PC-3 (cell line): ENCODE data around the gene XRCC6. TPM values are rescaled to one million over a fixed set of nuclear protein-coding genes. Genes with fewer than 3 reads are reported as not detected.

Experiments
- ATAC-seq: fragments of 200-7000 bp; cut with Tn5 transposase; 2 replicates; pipeline ENCODE4 v1.9.1; 2020; ENCODE audit warnings: mild to moderate bottlenecking, moderate library complexity
- BruUV-seq: library from RNA; stranded (reverse); fragments of 400-500 nt; replicated peaks from 2 replicates; lab custom pipeline; 2021; lab: Mats Ljungman, UMichigan
- CTCF ChIA-PET: fragments of 300-600 bp; sonication (Branson Sonifier 250); formaldehyde crosslinking; loops from one replicate; lab custom pipeline; 2022; ENCODE audit warnings: antibody characterized with exemption; lab: Charles Lee
- POLR2A ChIA-PET: fragments of 300-600 bp; sonication (Branson Sonifier 250); formaldehyde crosslinking; loops from one replicate; lab custom pipeline; 2022; ENCODE audit warnings: antibody characterized with exemption; ENCODE audit not compliant: unreplicated experiment; lab: Charles Lee
- DNase-seq: peaks from one replicate; pipeline ENCODE4 v3.0.0-alpha.2; 2015
- H2AFZ ChIP-seq: fragments of 300-600 bp; sonication (generic); 2 replicates; pipeline ENCODE4 v1.6.0; 2016; ENCODE audit warnings: antibody characterized with exemption, low read length
- H3F3A ChIP-seq: fragments of 300-600 bp; sonication (generic); one replicate; pipeline ENCODE4 v1.6.0; 2017; ENCODE audit warnings: antibody characterized with exemption, low read length, control low read depth, mild to moderate bottlenecking; ENCODE audit not compliant: unreplicated experiment
- H3K27ac ChIP-seq: fragments of 300-600 bp; sonication (generic); 2 replicates; pipeline ENCODE4 v1.5.1; 2016; ENCODE audit warnings: mild to moderate bottlenecking, low read length
- H3K27me3 ChIP-seq: fragments of 300-600 bp; sonication (generic); 2 replicates; pipeline ENCODE4 v1.6.1; 2016; ENCODE audit warnings: low read length, mixed read lengths
- H3K36me3 ChIP-seq: fragments of 300-600 bp; sonication (generic); 2 replicates; pipeline ENCODE4 v1.6.1; 2016; ENCODE audit warnings: low read depth, mixed run types, low read length, mixed read lengths
- H3K4me1 ChIP-seq: fragments of 300-600 bp; sonication (generic); 2 replicates; pipeline ENCODE4 v1.5.1; 2016; ENCODE audit warnings: low read length; ENCODE audit not compliant: insufficient read depth
- H3K4me2 ChIP-seq: fragments of 300-600 bp; sonication (generic); 2 replicates; pipeline ENCODE4 v1.6.0; 2016; ENCODE audit warnings: low read length
- H3K4me3 ChIP-seq: fragments of 300-600 bp; sonication (generic); 2 replicates; pipeline ENCODE4 v1.5.1; 2016; ENCODE audit warnings: mild to moderate bottlenecking, low read length, mixed read lengths
- H3K79me2 ChIP-seq: fragments of 300-600 bp; sonication (generic); 2 replicates; pipeline ENCODE4 v1.6.1; 2017; ENCODE audit warnings: low read length, mixed read lengths
- H3K9ac ChIP-seq: fragments of 300-600 bp; sonication (generic); 2 replicates; pipeline ENCODE4 v1.6.0; 2016; ENCODE audit warnings: mild to moderate bottlenecking, low read length
- H3K9me2 ChIP-seq: fragments of 300-600 bp; sonication (generic); replicated peaks from 2 replicates; pipeline ENCODE4 v1.6.1; 2016; ENCODE audit warnings: mixed run types, low read length, mixed read lengths
- H3K9me3 ChIP-seq: fragments of 300-600 bp; sonication (generic); 2 replicates; pipeline ENCODE4 v1.6.1; 2016; ENCODE audit warnings: low read length, mixed read lengths
- H4K20me1 ChIP-seq: fragments of 300-600 bp; sonication (generic); 2 replicates; pipeline ENCODE4 v1.6.1; 2016; ENCODE audit warnings: low read length, mixed read lengths
- CTCF ChIP-seq: fragments of 300-600 bp; sonication (generic); conservative IDR thresholded peaks from 2 replicates; pipeline ENCODE4 v1.5.1; 2017; ENCODE audit warnings: antibody characterized with exemption, low read depth, mild to moderate bottlenecking, low read length
- EZH2 ChIP-seq: fragments of 300-600 bp; sonication (generic); IDR thresholded peaks from one replicate; pipeline ENCODE4 v1.6.1; 2017; ENCODE audit warnings: antibody characterized with exemption, mild to moderate bottlenecking, low read length; ENCODE audit not compliant: unreplicated experiment
- EZH2phosphoT487 ChIP-seq: fragments of 300-600 bp; sonication (generic); IDR thresholded peaks from 2 replicates; pipeline ENCODE4 v1.6.1; 2018; ENCODE audit warnings: mild to moderate bottlenecking, antibody characterized with exemption, low read length, borderline replicate concordance
- intact Hi-C: fragments of 100-400 bp; cut with micrococcal nuclease; formaldehyde crosslinking; loops from 2 replicates; pipeline ENCODE4 v1.9.0; 2023
- total RNA-seq: library from RNA; depleted of rRNA; stranded (reverse); fragments of >200 nt; gene quantifications from 2 replicates; pipeline ENCODE4 v1.2.3, GENCODE V29; 2014

The XRCC6 gene
- total RNA-seq, 1 experiment from 2014 or later = 432 TPM

- ATAC-seq = no peak
- Histone ChIP-seq H3K79me2 (no peaks in the 10 kb centered on the region), H3K9ac (no peak overlapping the region), H3K36me3 (no peaks in the 10 kb centered on the region; the same call in 1 of the 2 replicates), H2AFZ (no peak overlapping the region), H3K27ac (no peak overlapping the region), H3F3A (no peaks in the 10 kb centered on the region), H3K4me1 (0 out of 2 replicates have a peak, but pooled peaks cover 3% of the 10 kb centered on the region), H3K4me3 (no peak overlapping the region), H4K20me1 (no peaks in the 10 kb centered on the region), H3K9me3 (no peaks in the 10 kb centered on the region), H3K9me2 (no peaks in the 10 kb centered on the region), H3K27me3 (no peaks in the 10 kb centered on the region), H3K4me2 (no peak overlapping the region)
- ChIA-PET POLR2A (no interaction called here), CTCF (no interaction called here)
- no peak for DNase-seq
- intact Hi-C loops = no loop called here
- TF ChIP-seq EZH2 (no peak), CTCF (no peak)
- BruUV-seq = no TSS peak
Observed at GRCh38 chr22:41598891-41599635, 22.0 kb upstream of the XRCC6 start.

- Histone ChIP-seq H3K4me3 (no peak overlapping the region), H3K9ac (no peak overlapping the region), H3K4me1 (0 out of 2 replicates have a peak, but pooled peaks cover 3% of the 10 kb centered on the region), H3K4me2 (no peak overlapping the region), H3K27me3 (no peaks in the 10 kb centered on the region), H3K36me3 (peaks cover 4% of the 10 kb centered on the region; the same call in 1 of the 2 replicates), H3K79me2 (no peaks in the 10 kb centered on the region), H3F3A (no peaks in the 10 kb centered on the region), H3K27ac (no peak overlapping the region), H3K9me2 (no peaks in the 10 kb centered on the region), H4K20me1 (no peaks in the 10 kb centered on the region), H2AFZ (no peak overlapping the region), H3K9me3 (no peaks in the 10 kb centered on the region)
- no peak for DNase-seq
- POLR2A ChIA-PET = no interaction called here
- intact Hi-C loops = no loop called here
- CTCF ChIA-PET = no interaction called here
- TF ChIP-seq EZH2phosphoT487 = no peak
- TF ChIP-seq CTCF = no peak
- no peak for TF ChIP-seq EZH2
- ATAC-seq = no peak
- no TSS peak for BruUV-seq
Observed at GRCh38 chr22:41600976-41601375, 20.1 kb upstream of the XRCC6 start.

GRCh38 chr22:41603873-41604332 is 17.2 kb upstream of the XRCC6 start:
- ATAC-seq (no peak), DNase-seq (no peak)
- no TSS peak for BruUV-seq
- Histone ChIP-seq H3K9me3 (no peaks in the 10 kb centered on the region), H3F3A (no peaks in the 10 kb centered on the region), H3K4me1 (no peaks in the 10 kb centered on the region), H3K27me3 (no peaks in the 10 kb centered on the region), H3K4me2 (no peak overlapping the region), H3K4me3 (no peak overlapping the region), H3K79me2 (no peaks in the 10 kb centered on the region), H3K9ac (no peak overlapping the region), H2AFZ (no peak overlapping the region), H3K27ac (no peak overlapping the region), H3K9me2 (no peaks in the 10 kb centered on the region), H4K20me1 (no peaks in the 10 kb centered on the region), H3K36me3 (peaks cover 4% of the 10 kb centered on the region; the same call in 1 of the 2 replicates)
- CTCF ChIA-PET = no interaction called here
- TF ChIP-seq EZH2 = no peak
- no peak for TF ChIP-seq CTCF
- TF ChIP-seq EZH2phosphoT487 = no peak
- intact Hi-C loops = no loop called here
- POLR2A ChIA-PET = no interaction called here
